GM21723 (cell line): ENCODE measurements around the gene NR6A1.

Experiments
- ATAC-seq: cut with Tn5 transposase; IDR thresholded peaks from one replicate; pipeline ENCODE4 v1.9.1; 2021; ENCODE audit warnings: mild to moderate bottlenecking, moderate library complexity; ENCODE audit not compliant: unreplicated experiment

Gene NR6A1

GRCh38 chr9:124771021-124771866 is at the start of gene NR6A1:
Gene NR6A1, minus strand, starts transcription at chr9:124771311.
- peak; percentile 89 for ATAC-seq

DNA sequence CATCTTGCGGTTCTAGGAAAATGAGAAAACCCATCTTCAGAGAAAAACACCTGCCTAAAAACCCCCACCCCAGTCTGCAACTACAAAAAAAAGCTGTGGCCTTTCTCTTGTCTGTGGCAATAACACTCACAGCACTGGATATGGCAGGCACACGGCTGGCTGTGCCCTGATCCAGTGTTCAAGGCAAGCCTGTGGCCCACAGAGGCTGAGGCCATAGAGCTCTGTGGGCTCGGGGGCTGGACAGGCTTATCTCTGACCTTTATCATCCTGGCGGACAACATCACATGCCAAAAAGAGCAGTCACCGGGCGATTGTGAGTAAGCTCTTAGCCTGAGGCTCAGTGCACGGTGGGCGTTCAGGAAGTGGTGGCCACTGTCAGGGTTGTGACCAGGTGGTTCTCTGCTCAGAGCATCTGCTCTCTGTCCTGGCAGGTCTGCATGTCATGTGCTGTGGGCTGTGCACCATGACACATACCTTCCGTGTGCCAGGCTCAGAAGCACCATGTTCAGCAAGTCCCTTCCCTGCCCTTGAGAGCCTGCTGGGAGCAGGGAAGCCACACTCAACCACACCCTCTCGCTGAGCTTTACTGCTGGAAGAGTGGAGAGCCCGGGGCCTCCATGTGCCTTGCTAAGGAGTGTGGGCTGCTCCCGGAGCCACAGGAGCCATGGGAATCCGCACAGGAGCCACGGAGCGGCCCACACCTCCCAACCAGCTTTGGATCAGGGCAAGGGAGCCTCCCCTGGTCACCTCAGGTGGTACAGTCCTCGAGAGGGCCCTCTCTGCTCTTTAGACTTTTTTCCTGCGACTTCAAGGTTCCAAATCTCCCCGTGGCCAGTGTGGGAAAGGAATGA is 47.5 kb upstream of the NR6A1 start:
- ATAC-seq = no peak

DNA sequence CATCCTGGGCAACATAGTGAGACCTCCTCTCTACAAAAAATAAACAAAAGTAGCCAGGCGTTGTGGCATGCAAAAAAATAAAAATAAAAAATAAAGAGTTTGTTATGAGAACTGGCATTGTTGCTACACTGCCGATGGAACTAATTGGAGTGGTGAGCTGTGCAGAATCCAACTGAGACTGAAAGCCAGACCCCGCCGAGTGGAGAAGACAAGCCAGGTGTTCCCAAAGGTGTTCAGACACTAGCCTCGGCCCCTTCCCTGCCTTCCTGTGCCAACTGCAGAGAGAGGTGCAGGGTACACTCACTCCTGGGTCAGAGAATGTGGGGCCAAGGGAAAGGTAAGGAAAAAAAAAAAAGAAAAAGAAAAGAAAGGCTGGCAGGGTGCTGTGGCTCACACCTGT is 44.5 kb upstream of the NR6A1 start:
- ATAC-seq = no peak

DNA sequence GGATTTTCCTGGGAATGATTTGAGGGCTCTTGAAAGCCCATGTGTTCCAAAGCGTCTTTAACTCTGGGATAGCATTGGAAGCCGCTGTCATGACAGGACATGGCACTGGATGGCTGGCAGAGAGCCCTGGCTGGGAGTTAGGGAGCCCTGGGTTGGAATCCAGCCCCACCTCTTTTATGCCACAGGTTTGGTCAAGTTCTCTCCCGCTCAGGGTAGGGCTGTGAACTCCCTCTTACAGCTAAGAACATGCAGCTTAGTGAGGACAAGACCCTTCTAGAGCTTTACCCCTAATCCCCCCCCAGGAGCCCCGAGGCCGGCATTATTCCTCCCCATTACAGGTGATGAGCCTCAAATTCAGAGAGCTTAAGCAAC is 43.0 kb upstream of the NR6A1 start:
- no peak for ATAC-seq

DNA sequence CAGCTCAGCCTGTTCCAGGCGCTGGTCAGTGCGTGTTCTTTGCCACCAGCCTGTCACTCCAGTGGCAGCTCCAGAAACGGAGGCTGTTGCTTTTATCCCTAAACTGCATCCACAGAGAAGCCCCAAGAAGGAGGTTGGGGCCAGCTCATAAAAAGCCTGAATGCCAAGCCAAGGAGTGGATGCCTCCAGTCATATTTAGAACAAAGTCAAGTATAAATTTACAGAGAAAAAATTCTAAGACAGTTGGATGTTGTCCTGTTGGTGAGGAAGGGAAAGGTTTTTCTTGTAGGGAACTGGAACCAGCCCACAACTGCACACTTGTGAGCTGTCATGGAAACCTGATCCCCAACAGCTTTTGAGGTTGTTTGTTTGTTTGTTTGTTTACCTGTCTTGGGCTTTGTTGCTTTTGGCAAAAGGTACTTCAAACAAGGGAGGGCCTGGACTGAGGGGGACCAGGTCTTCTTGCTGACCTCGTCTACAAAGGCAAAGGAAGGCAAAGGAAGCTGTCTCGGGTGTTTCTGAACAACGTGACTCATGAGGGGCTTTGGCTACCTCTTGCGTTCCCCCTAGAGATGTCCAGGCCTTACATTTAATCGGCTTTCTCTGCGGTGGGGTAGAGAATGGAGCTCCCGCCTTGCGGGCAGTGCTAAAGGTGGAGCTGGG is 42.5 kb upstream of the NR6A1 start:
- no peak for ATAC-seq

- ATAC-seq = no peak
These were observed 41.9 kb upstream of the NR6A1 start for GRCh38 chr9:124813041-124813440.

DNA sequence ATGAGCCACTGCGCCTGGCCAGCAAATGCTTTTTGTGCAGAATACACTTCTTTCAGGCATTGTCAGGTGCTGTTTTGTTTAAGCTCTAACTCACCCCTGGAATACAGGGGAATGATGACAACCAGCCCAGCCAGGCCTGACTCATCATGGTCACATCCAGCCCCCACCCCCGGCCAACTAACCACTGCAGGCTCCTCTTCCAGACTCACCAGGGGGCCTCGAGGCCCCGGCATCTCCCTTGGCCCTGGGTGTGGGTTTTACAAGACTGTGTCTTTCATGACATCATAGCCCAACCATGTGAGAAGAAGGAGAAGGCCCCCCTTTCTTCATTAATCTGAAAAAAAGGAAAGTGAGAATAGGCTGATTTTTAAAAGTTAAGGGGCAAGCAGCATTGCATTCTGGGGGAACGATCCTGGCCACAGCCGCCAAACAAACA is 41.3 kb upstream of the NR6A1 start:
- ATAC-seq = no peak

DNA sequence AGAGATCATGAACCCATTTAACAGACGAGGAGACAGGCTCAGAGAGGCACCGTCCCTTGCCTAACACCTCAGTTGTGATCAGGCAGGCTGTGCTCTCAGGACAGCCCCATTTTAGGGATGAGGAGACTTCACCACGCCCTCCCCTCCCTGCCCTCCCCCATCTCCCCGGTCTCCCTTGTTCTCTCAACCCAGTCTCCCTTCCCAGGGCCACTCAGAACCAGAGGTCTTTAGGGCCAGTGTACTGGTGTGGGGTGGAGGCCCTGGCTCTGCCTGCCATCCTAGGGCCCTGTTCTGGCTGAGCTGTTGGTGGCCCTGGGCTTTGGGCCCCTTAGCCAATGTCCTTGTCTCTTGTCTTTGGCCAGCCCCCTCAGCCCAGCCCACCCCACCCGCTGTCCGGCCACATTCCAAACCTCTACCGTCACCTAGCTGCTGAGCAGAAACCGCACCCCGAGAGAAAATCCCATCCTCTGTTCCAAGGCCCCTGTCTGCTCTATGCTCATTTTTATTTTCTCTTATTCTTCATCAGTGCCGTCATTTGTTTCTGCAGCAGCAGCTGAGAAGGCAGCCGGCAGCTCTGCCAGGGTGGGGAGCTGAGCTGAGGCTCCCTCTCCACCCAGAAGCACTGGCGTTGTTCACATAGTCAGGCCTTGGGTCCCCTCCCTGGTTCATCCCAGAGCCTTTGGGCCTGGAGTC is 39.7 kb upstream of the NR6A1 start:
- no peak for ATAC-seq

GRCh38 chr9:124809741-124810500 is 38.8 kb upstream of the NR6A1 start:
- ATAC-seq = no peak

DNA sequence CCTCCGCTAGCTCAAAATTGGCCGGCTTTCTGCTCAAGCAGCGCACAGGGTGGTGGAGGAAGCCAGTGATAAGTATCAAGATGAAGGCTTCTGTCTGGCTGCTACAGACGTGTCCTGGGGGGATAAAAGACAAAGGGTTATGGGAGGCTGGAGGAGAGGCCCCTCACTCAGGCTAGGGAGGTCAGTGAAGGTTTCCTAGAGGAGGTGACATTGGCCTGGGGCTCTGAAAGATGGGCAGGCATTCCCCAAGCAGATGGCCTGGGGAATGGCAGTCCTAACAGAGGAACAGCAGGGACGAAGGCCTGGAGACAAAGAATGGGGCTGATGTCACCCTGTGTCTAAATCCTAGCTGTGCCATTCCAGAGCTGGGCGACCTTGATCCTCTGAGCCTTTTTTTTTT is 38.1 kb upstream of the NR6A1 start:
- no peak for ATAC-seq

DNA sequence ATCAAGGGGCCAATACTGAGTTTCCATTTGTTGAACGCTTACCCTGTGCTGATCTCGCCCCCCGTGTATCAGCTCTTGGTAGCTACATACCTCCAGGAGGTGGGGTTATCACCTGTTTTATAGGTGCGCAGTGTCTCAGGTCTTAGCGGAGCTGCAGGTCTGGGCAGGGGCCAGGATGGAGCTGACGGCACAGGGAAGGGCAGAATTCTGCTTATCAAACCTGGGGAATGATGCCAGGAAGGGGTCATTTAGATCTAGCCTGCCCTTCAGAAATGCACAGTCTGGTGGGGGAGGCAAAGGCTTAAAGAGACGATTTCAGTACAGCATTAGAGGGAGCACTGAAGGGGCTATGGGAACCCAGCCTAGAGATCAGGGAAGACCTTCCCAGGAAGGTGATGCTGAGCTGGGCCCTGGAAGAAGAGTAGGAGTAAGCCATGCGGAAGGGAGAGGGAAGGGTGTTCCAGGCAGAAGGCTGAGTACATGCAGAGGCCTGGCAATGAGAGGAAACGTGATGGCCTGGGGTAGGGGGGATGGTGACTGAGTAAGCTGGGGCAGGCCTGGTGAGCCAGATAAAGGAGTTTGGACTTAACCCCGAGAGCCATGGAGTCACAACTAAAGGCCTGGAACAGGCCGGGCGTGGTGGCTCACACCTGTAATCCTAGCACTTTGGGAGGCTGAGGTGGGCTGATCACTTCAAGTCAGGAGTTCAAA is 37.3 kb upstream of the NR6A1 start:
- no peak for ATAC-seq

- no peak for ATAC-seq
These were observed 34.1 kb upstream of the NR6A1 start for GRCh38 chr9:124805186-124805585.

DNA sequence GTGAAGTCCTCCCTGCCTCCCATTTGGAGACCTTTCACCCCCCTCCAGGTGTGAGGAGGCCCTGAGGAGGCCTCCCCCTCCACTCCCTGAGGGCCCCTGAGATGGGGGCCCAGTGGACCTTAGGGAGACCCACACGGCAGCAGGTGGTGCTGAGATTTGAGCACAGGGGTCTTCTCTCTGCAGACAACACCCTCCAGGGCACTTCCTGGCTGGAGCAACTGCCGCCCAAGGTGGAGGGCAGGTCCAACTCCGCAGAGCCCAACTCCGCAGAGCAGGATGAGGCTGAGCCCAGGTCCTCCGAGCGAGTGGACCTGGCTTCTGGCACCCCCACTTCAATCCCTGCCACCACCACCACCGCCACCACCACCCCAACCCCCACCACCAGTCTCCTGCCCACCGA is 32.8 kb upstream of the NR6A1 start:
- ATAC-seq = no peak

DNA sequence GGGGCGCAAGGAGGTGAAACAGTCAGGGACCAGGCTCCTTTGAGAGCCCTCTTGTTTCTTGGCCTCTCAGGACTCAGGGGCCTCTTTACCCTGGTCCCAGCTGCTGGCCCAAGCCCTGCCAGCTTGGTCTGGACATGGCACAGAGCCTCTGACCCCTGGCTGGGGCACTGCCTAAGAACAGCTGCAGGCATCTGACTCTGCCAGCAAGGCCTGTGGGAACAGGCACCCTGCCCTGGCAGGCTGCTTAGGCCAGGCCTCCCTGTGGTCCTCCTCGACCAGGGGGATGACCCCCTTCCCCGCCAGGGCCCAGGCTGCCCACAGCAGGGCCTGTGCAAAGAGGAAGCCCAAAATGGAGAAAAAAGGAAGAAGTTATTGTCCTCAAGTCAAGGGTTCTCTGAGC is 31.3 kb upstream of the NR6A1 start:
- ATAC-seq = no peak

- ATAC-seq = no peak
These were observed 30.2 kb upstream of the NR6A1 start for GRCh38 chr9:124801356-124801755.

GRCh38 chr9:124800306-124801259 is 29.5 kb upstream of the NR6A1 start:
- peak; percentile 65 for ATAC-seq

- ATAC-seq = no peak
These were observed 28.3 kb upstream of the NR6A1 start for GRCh38 chr9:124799274-124800006.
